ENCODE data around the gene AHNAK.

Gene AHNAK

DNA sequence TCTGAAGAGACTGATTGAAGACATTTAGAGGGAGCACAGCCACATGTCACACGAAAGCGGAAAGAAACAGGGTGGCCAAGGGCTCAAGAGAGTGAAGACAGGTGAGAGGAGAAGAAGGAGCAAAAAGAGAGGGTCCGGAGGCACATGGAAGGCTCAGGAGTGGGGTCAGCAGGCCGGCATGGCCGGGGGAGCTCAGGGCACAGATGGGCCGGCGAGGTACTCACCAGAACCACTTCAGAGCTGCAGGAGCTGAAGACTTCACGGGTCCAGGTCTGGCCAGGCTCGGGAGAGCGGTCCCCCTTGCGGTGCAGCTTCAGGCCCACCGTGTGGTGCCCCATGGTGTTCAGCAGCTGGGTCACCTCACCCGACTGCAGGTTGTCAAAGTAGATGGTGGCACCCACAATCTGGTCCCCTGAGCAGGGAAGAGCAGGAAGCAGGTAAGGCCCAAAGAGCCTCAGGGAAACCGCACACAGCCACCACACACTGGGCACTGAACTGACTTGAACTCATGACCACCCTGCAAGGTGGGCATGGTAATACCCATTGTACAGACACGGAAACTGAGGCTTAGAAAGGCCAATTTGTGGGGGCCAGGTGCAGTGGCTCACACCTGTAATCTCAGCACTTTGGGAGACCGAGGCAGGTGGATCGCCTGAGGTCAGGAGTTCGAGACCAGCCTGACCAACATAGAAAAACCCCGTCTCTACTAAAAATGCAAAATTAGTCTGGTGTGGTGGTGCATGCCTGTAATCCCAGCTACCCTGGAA is 11.6 kb downstream of the AHNAK start:
- no peak for DNase-seq

DNA sequence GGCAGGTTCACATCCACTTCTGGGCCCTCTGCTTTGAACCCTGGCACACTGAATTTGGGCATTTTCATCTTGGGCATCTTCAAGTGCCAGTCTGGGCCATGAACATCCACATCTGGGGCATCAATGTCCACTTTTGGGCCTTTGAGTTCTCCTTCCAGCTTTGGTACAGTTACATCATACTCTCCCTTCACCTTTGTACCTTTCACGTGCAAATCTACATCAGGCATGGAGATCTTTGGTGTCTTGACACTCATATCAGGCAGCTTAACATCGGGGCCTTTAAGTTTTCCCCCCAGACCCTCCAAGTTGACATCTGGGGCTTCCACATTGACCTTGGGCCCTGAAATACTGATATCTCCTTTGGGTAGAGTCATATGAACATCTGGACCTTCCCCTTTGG is 14.5 kb downstream of the AHNAK start:
- no peak for DNase-seq

DNA sequence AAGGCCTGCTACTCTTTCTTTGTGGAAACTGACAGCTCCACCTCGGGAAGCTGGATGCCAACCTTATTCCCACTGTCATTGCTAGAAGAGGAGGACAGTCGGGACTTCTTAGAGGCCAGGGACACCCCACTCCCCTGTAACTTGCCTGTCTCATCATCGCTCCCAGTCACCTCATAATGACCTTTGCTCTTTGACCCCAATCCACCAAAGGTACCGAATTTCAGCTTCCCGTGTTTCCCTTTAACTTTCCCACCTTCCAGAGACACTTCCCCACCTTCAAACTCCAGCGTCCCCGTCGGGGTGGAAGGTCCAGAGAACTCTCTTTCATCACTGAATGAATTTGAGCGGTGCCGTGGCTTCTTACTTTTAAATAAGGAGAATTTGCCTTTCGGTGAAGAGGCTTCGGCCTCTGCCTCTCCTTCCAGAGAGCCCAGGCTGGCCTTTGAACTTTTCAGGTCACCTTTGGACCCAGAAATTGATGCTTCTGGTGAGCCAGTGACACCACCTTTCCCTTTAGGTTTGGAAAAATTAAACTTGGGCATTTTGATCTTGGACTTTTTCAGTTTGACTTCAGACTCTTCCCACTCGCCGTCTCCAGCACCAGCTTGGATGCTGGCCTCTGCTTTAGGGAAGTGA is 29.8 kb downstream of the AHNAK start:
- no peak for DNase-seq

DNA sequence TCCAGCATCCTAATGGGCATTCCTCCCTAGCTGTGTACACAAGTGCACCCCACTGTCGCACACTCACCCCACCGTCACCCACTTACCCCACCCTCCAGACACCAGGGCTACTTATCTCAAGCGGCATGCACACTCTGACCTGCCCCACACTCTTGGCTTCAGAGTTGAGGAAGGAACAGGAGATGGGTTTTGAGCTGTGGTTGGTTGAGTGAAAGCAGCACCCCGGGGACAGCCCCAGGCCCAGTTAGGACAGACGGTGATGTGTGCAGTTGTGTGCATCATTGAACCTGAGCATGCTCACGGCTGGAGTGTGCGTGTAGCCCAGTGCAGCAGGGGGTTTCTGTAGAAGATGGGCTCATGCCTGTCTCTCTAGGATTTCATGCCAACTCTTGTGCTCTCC is 32.5 kb downstream of the AHNAK start:
- no peak for DNase-seq

DNA sequence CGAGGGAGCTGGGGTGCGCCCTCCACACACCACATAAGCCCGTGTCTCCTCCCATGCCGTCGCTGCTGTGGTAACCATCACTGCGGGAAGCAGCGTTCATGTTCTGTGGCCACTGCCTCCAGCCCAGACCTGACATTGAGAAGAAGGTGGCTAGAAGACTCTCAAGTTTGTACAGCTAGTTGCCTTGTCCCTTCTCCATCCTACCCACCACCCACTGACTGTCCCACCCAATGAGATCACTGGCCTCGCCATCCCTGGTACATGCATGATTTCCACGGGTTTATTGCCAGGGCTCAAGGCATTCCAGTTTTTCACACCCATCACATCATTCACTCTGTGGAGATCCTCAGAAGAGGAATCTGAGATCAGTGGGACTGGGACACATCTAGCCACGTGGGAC is 33.0 kb downstream of the AHNAK start:
- DNase-seq, result no peak

DNA sequence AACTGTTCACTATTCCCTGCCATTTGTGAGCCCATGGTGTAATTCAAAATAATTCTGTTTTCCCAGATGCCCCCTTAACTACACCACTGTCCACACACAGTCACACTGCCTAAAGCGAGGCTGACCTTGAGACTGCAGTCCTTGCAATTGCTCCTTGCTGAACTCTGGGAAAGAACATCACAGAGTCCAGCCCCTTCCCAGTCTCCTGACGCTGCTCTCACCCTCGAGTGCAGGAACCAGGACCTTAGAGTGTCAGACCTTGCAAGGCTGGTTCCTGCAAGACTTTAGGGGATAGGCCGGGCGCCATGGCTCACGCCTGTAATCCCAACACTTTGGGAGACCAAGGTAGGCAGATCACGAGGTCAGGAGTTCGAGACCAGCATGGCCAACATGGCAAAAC is 33.6 kb downstream of the AHNAK start:
- no peak for DNase-seq

DNA sequence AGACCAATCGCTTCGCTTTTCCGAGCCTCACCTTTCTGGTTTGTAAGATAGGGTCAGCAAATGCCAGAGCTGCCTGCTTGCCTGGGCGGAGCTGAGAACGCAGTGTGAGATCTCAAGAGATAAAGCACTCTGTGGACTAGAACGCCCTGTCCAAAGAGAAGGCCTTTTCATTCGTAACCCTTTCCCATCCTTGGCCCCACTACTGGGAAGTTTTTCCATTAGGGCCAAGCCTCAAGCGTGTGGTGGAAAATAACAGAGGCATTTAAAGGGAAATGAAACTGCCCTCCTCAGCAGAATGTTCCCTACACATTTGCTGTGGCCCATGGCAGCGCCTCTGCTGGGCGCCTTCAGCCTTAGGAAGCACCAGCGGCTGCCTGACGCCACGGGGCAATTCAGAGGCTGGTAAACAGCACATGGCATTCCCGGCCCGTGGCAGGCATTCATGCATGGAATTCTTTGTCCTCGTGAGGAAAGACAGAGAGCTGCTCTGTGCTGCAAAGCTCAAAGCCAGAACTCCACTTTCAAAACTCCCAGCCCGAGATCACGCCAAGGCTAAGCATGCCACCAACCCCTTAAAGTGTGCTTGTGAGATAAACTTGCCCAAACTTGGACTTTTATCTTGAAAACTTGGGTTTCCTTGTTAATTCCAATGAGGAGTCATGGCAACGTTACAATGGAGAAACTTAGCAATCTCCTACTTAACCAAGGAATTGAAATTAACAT is 38.1 kb downstream of the AHNAK start:
- DNase-seq, result peak in 54 of 56 donors; percentile 19 to 88 (median 68)

DNA sequence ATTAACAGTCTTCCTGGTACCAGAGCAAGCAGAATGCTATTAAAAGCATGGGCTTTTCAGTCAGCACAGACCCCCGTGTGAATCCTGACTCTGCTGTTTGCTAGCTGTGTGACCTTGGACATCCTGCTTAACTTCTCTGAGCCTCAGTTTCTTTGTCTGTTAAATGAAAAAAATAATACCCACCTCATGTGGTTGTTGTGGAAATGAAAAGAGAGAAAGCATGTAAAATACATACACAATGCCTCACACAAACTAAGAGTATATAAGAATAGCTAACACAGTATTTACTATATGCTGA is 39.5 kb downstream of the AHNAK start:
- DNase-seq, result no peak

DNA sequence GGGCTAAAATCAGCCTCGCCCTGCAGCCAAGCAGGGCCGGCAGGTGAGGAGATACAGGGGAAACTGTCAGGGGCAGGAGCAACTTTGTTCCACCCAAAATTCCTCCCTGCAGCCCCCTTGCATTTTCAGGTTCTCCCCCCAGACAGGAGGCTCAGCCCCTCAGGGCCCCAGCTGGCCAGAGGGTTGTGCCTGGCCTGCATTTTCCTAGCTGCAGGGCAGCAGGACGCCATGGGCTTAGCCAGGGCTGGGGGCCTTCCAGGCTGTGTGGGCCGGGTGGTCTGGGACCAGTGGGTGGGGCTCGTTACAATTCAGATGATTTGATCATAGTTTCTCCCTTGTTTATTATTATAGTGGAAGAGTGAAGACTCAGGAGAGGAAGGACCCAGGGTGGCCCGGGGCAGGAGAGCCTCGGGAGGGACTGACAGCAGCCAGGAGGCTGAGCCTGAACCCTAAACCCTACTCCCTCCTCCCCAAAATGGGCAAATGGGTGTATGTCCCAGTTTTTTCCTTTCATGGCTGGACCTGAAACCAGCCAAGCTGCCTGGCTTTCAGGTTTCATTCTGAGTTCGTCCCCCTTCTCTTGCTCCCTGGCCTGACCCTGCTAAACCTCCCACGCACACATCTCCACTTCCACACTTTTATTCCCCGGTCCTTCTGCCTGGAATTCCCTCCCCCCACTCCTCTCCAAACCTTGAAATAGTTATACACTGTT is 40.0 kb downstream of the AHNAK start:
- no peak for DNase-seq

DNA sequence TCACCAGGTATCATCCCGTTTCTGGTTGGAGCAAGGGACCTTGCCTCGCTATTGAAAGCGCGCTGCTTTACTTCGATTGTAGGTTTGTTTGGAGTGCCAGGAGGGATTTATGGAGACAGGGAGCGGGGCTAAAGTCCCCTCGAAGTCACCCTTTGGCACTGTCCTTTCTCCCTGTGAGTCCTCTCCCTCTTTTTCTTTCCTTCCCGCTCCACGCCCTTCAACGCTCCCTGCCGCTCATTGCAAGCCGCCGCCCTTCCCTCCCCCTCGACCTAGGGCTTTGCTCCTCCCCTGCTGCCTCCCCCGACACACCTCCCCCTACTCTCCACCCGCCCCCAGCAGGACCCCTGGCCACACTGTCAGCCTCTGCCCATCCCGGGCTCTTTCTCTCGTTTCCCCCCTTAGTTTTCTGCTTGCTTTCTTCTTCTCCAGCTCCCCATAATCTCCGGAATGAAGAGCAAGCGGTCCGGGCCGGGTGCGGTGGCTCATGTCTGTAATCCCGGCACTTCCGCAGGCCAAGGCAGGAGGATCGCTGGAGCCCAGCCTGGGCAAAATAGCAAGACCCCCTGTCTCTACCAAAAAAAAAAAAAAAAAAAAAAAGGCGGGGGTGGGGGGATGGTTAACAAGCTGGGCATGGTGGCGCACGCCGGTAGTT is 41.0 kb downstream of the AHNAK start:
- peak in 3 of 56 donors; percentile 9 to 21 (median 12) for DNase-seq

DNA sequence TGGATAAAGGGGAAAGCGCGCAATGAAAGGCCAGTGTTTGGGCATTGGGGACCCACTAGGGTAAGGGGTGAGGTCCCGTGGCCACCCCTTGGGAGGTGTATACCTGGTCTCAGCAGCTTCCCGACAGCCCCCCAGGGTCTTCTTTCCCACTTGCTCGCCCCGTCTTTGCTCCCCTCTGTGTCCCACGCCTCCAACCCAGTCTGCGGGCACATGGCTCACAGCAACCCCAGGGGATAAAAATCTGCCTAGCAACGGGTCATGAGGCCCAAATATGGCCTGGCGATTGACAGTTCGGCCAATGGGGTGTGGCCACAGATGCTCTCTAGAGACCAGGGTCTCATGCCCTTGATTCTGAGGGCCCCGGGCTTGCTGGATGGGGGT is 41.6 kb downstream of the AHNAK start:
- peak in 4 of 56 donors; percentile 6 to 27 (median 8) for DNase-seq

DNA sequence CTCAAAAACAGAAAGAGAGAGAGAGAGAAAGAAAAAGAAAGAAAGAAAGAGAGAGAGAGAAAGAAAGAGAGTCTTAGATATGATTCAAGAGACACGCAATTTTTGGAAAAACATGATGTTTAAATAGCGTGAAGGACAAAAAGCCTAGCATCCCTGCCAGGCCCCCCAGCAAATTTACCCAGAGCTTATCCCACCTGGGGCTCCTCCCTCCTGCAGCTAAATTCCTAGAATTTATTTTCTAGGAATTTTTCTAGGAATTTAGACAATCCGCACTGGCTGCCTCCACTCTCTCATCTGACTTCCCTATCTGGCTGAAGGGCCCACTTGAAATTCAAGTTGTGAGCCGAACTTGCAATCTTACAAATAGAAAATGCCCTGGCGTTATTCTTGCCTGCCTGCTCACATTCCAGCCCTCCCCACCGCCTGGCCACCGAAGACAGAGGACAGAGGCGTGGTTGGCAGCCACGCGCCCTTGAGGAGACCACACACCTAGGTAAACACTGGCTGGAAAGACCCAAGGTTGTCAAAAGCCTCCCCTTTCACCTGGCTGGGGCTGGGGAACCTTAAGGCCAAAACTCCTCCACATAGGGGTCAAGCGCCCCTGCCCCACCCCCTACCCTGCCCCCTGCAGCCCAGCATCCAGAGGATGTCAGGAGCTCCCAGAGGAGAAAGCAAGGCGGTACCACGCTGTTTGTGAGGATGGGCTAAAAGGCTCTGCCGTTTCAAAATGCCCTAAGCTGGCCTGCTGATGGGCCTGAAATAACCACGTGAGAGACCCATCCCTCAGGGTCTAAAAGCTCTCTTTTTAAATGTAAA is 42.2 kb downstream of the AHNAK start:
- peak in 1 of 56 donors; percentile 9 for DNase-seq

DNA sequence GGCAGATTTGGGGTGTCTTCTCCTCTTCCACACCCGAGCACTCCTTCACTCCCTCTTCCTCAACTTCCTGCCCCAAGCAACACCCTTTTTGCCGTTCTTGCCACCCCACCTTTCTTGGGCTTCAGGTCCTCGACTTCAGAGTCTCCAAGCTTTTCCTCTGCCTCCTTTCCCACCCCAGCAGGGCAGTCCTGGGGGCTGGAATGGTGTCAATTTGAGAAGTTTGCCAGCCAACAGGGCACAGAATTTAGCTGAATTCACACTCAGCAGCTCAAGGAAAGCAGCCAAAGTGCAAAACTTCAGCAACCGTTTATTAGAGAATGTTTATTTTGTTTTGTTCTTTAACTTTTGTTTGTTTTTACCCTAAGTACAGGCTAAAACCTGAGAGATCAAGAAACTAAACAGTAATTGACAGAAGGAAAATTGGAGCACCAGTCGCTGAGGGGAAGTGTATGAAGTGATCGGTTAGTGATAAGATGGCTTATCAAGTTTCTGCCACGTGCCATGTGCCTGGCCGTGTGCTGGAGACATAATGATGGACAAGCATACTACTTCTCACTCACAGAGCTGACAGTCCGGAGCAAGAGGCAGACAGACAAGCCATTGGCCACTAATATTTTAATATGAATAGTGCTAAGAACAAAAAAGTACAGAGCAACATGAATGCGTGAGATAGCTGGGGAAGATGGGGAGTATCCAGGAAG is 44.4 kb downstream of the AHNAK start:
- DNase-seq, result peak in 2 of 56 donors; percentile 35 to 64

DNA sequence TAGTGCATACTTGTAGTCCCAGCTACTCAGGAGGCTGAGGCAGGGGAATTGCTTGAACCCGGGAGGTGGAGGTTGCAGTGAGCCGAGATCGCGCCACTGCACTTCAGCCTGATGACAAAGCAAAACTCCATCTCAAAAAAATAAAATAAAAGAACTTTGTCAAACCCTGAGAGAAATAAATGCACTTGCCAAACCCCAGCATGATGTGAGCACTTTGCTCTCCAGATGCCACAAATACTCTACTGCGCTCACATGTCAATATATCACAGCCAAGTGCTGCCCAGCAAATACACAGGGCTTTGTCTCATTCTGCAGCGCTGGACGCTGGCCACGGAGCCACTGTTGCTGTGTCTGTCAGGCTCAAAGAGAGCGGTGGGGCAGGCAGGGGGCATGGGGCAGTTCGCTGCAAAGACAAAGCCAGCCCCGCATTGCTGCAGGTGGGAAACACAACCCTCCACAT is 45.1 kb downstream of the AHNAK start:
- DNase-seq, result peak in 55 of 56 donors; percentile 16 to 95 (median 79)

DNA sequence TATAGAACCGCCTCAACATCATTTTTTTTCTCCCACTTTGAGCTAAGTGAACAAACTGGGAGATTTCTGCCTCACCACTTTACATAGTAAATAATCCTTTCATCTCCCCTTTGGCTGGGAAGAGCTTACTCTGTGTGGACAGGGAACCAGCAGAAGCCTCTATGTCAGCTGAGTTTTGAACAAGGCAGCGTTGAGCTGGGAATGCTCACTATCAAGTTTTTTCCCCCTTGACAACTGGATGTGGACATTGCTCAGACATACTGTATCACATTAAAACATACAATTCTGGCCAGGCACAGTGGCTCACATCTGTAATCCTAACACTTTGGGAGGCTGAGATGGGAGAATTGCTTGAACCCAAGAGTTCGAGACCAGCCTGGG is 46.0 kb downstream of the AHNAK start:
- DNase-seq, result no peak

DNA sequence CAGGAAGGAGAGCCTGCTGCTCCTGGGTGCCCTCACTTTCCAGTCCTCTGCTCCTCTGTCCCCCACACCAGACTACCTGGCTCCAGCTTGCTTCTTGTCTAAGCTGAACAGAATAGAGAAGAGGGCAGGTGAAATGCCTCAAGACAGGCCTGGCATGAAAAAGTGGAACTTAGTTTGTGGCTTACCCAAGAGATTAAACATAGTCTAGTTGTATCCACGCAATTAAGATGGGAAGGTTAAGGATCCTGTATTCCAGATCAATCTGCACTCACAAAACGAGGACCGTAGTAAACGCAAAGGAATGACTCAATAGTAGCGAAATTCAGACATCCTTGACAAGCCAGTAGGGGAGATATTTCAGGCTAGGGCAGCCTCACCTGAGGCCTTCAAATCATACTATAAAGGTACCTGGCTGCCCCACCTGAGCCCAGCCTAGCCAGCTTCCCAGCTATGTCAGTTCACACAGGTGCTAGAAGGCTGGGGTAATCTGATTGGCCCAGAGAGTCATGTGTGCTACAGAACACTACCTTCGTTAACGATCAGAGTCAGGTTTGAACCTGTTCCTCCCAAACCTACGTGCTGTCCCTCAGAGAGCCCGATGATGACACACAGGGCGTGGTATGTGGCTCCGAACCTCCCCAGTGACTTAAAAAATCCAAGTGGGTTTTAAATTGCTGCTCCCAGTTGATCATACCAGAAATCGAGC is 46.5 kb downstream of the AHNAK start:
- DNase-seq, result no peak

DNA sequence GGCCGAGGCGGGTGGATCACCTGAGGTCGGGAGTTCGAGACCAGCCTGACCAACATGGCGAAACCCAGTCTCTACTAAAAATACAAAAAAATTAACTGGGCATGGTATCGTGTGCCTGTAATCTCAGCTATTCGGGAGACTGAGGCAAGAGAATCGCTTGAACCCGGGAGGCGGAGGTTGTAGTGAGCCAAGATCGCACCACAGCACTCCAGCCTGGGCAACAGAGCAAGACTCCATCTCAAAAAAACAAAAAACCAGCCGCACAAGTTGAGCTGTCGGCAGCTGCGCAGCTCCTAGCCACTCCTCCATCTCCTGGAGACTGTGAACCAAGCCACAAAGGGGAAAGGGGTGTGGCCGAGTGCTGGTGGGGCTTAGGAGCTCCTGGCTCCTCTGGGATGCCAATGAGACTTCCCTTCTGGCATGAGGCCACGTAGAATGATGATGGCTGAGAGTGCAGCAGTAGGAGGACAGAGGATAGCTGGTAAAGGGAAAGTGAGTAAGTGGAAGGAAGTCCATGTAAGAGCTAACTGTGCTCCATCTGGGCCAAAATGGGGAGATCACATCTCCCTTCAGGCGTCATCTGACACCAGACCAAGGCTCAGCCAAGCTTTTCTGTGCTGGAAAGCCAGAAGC is 47.2 kb downstream of the AHNAK start:
- DNase-seq, result peak in 1 of 56 donors; percentile 2

DNA sequence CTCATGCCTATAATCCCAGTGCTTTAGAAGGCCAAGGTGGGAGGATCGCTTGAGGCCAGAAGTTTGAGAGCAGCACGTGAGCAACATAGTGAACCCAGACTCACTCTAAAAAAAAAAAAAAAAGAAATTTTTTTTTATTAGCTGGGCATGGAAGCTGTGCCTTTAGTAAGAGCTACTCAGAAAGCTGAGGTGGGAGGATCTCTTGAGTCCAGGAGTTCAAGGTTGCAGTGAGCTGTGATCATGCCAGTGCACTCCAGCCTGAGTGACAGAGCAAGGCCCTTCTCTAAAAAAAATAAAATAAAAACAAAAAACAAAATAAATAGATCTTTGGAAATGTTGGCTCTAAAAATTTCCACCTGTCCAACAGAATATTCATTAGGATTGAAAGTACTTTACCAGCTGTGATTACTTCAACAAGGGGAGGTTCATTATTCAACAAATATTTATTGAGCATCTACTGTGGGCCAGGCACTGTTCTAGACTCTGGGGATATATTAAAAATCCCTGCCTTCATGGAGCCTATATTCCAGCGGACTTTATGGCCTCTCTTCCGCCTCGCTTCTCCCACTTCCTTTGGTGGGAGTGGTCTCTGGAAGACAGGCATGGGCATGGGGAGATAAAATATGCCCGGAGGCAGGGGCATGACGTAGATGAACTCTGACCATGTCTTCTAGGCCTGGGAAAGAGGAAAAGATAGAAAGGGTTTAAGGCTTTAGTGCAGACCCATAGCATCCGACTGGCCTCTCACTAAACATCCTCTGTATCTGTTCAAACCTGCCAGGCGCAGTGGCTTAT is 47.9 kb downstream of the AHNAK start:
- DNase-seq, result no peak

All from amygdala (tissue), 56 donors.